Measurements from ENCODE around the gene SKAP1. TPM values are rescaled to one million over a fixed set of nuclear protein-coding genes. Genes with fewer than 3 reads are reported as not detected.
"Not testable (repeated sequence)": the region's sequence is repeated elsewhere in the genome, so short reads cannot be mapped to it uniquely, and the experiment has no call there.

Gene SKAP1
- total RNA-seq, 1 donor from 2014 or later: 0.38 TPM

GRCh38 chr17:48213797-48214196, 216.2 kb downstream of the SKAP1 start:
- no peak for ATAC-seq

DNA sequence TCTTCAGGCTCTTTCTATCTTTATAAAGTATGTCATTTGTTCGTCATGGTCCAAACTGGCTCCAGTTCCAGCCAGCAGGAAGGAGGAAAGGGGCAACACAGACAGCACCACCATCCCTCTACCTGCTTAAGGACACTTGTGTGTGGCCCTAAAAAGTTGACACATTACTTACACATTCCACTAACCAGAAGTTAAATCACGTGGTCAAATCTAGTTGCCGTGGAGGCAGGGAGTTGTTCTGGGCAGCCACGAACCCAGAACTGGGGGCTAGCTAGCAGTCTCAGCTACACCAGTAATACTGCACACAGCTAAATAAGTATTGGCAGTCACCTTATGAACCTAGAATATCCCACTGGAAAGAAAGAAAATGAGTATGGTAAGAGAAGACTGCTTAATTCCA, 218.2 kb downstream of the SKAP1 start:
- ATAC-seq (no peak), DNase-seq (ENCODE audit: missing footprints) (no peak)
- intact Hi-C loops (cut with DNase I): no loop called here

More at GRCh38 chr17:48213797-48214196, 216.2 kb downstream of the SKAP1 start:
- intact Hi-C loops (cut with DNase I): no loop called here
- DNase-seq (ENCODE audit: missing footprints): no peak

GRCh38 chr17:48211011-48211410, 219.0 kb downstream of the SKAP1 start:
- ATAC-seq (no peak), DNase-seq (ENCODE audit: missing footprints) (no peak)
- intact Hi-C loops (cut with DNase I): no loop called here

DNA sequence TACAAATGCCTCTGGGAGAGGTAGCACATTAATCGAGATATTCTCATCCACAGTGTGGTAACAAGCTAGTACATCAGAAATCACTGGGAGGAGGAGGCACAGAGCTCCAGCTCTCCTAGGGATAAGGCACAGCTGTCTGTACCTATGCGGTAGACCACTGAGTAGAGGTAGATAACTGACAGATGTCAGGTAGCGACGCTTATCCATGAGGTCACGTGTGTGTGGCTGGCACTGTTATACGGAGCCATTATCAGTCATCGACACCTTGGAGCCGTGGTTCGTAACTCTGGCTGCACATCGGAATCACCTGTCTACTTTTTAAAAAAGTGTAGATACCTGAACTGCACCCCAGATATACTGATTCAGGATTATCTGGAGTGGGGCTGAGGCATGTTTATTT, 220.0 kb downstream of the SKAP1 start:
- ATAC-seq (no peak), DNase-seq (ENCODE audit: missing footprints) (no peak)
- intact Hi-C loops (cut with DNase I): no loop called here

- intact Hi-C loops (cut with DNase I): no loop called here
- DNase-seq (ENCODE audit: missing footprints): no peak
- ATAC-seq: no peak
Observed at GRCh38 chr17:48207776-48208544, 222.1 kb downstream of the SKAP1 start.

DNA sequence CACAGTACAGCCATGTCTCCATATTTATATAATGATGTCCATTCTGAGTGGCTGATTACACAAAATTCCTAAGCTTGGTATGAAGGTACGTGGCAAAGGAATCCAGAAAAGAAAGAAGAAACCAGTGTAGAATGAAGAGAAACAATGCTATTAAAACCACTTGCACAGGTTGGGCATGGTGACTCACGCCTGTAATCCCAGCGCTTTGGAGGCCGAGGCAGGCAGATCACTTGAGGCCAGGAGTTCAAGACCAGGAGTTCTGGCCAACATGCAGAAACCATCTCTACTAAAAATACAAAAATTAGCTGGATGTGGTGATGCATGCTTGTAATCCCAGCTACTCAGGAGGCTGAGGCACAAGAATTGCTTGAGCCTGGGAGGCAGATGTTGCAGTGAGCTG, 223.0 kb downstream of the SKAP1 start:
- DNase-seq (ENCODE audit: missing footprints); ATAC-seq; intact Hi-C loops (cut with DNase I): not testable (repeated sequence)

GRCh38 chr17:48202959-48203358, 227.1 kb downstream of the SKAP1 start:
- no peak for ATAC-seq
- intact Hi-C loops (cut with DNase I): no loop called here
- no peak for DNase-seq (ENCODE audit: missing footprints)

- DNase-seq (ENCODE audit: missing footprints): no peak
- ATAC-seq: no peak
- intact Hi-C loops (cut with DNase I): no loop called here
Observed at GRCh38 chr17:48198950-48199541, 231.0 kb downstream of the SKAP1 start.

DNA sequence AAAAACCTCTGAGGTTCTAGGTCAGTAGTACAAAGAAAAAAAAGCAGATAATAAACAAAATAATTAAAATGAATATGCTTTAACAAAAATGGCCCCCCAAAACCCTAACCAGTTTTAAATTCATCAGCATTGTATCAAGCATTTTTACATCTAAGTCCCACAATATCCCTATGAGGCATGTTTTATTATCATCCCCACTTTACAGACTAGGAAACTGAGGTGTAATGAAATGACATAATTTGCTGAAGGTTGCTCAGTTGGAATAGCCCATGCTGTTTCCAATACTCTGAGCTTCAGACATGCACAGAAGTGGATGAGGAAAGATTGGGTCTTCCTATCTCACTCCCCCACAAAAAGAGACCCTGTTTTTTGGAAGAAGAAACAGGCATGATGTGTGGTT, 234.1 kb downstream of the SKAP1 start:
- DNase-seq (ENCODE audit: missing footprints) (no peak), ATAC-seq (no peak)
- intact Hi-C loops (cut with DNase I): no loop called here

- ATAC-seq (no peak), DNase-seq (ENCODE audit: missing footprints) (no peak)
- intact Hi-C loops (cut with DNase I): no loop called here
Observed at GRCh38 chr17:48194097-48194550, 235.9 kb downstream of the SKAP1 start.

DNA sequence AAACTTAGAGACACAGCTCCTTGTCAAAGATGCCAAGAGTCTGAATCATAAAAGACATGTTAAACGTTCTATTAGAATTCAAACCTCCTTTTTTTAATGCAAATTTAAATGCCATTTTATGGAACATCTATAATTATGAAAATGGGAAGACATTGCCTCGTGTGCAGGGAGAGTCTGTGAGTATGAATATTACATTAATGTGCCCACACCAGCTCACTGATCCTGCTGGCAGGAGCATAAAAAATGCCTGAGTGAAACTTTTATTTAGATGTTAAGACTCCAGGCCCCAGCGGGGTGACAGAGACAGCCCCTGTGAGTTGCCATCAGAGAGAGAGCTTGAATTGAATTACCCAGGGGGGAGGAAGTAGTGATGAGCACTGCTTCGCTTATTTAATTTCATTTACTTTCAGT, 237.7 kb downstream of the SKAP1 start:
- DNase-seq (ENCODE audit: missing footprints) (no peak), ATAC-seq (no peak)
- intact Hi-C loops (cut with DNase I): no loop called here

GRCh38 chr17:48191362-48191761, 238.7 kb downstream of the SKAP1 start:
- DNase-seq (ENCODE audit: missing footprints) (no peak), ATAC-seq (no peak)
- intact Hi-C loops (cut with DNase I): no loop called here

GRCh38 chr17:48190871-48191270, 239.1 kb downstream of the SKAP1 start:
- no peak for DNase-seq (ENCODE audit: missing footprints)
- no peak for ATAC-seq
- intact Hi-C loops (cut with DNase I): no loop called here

GRCh38 chr17:48187872-48188608, 242.0 kb downstream of the SKAP1 start:
- DNase-seq (ENCODE audit: missing footprints) (no peak), ATAC-seq (no peak)
- intact Hi-C loops (cut with DNase I): no loop called here

DNA sequence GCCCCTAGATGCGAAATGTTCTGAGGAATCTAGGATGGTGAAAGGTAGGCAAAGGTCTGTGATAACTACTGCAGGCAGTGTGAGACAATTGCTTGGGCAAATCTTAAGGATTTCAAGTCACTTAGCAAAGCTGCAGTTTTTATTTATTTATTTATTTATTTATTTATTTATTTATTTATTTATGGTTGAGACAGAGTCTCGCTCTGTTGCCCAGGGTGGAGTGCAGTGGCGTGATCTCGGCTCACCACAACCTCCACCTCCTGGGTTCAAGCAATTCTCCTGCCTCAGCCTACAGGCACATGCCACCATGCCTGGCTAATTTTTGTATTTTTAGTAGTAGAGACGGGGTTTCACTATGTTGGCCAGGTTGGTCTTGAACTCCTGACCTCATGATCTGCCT, 243.7 kb downstream of the SKAP1 start:
- intact Hi-C loops (cut with DNase I); DNase-seq (ENCODE audit: missing footprints); ATAC-seq: not testable (repeated sequence)

DNA sequence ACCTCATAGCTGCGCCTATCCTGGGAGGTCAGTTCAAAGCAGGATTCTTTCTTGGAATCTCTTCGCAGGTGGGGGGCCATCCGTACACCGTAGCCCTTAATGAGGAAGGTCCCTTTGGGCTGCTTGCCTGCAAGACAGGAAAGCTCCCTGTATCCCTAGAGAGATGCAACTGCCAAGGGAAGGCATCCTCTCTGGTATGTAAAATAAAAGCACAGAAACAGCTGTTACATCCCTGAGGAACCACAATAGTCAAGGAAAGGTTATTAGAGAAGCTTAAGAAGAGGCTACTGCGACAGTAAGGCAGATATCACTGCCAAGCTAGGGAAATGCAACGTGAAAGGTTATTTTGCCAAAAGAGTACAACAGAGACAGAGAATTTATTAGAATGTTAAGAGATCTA, 245.3 kb downstream of the SKAP1 start:
- intact Hi-C loops (cut with DNase I): no loop called here
- DNase-seq (ENCODE audit: missing footprints): no peak
- ATAC-seq: no peak

GRCh38 chr17:48181653-48182052, 248.4 kb downstream of the SKAP1 start:
- no peak for ATAC-seq
- no peak for DNase-seq (ENCODE audit: missing footprints)
- intact Hi-C loops (cut with DNase I): no loop called here

- DNase-seq (ENCODE audit: missing footprints): no peak
- intact Hi-C loops (cut with DNase I): no loop called here
- ATAC-seq: no peak
Observed at GRCh38 chr17:48180842-48181629, 249.0 kb downstream of the SKAP1 start.
